SK-N-SH treated with all-trans-retinoic acid at 6 μM for 48 hours (cell line): ENCODE measurements around the gene COX6A2.

ENCODE experiments used
- ATAC-seq: fragments of 200-7000 bp; cut with Tn5 transposase; 3 replicates; pipeline ENCODE4 v1.9.1; 2020; ENCODE audit warnings: mild to moderate bottlenecking, moderate library complexity
- ARNTL ChIP-seq: fragments of 450-650 bp; formaldehyde crosslinking; IDR thresholded peaks from 2 replicates; pipeline ENCODE4 v1.5.0; 2020; ENCODE audit warnings: low read depth, mild to moderate bottlenecking, moderate library complexity, borderline replicate concordance
- BACH2 ChIP-seq: fragments of 250-450 bp; sonication (Bioruptor Pico); IDR thresholded peaks from 2 replicates; pipeline ENCODE4 v1.9.0; 2021; ENCODE audit warnings: mild to moderate bottlenecking, borderline replicate concordance
- CREB5 ChIP-seq: fragments of 250-450 bp; sonication (Bioruptor Pico); IDR thresholded peaks from 2 replicates; pipeline ENCODE4 v1.5.1; 2020; ENCODE audit warnings: low read depth, mild to moderate bottlenecking, moderate library complexity
- CSDC2 ChIP-seq: fragments of 250-450 bp; sonication (Bioruptor Pico); IDR thresholded peaks from 2 replicates; pipeline ENCODE4 v1.5.0; 2020; ENCODE audit warnings: mild to moderate bottlenecking, moderate library complexity
- CSRNP3 ChIP-seq: fragments of 250-450 bp; sonication (Bioruptor Pico); IDR thresholded peaks from 2 replicates; pipeline ENCODE4 v1.5.1; 2021; ENCODE audit warnings: mild to moderate bottlenecking, moderate library complexity
- ESRRG ChIP-seq: fragments of 250-450 bp; sonication (Bioruptor Pico); IDR thresholded peaks from 2 replicates; pipeline ENCODE4 v1.6.1; 2021; ENCODE audit warnings: mild to moderate bottlenecking
- GLIS3 ChIP-seq: fragments of 250-450 bp; sonication (Bioruptor Pico); IDR thresholded peaks from 2 replicates; pipeline ENCODE4 v1.5.0; 2020; ENCODE audit warnings: mild to moderate bottlenecking, moderate library complexity
- ISL1 ChIP-seq: fragments of 250-450 bp; sonication (Bioruptor Pico); IDR thresholded peaks from 2 replicates; pipeline ENCODE4 v2.1.2; 2022; ENCODE audit warnings: mild to moderate bottlenecking, moderate library complexity
- OSR1 ChIP-seq: fragments of 250-450 bp; sonication (Bioruptor Pico); IDR thresholded peaks from 2 replicates; pipeline ENCODE4 v1.8.0; 2022; ENCODE audit warnings: moderate library complexity, mild to moderate bottlenecking, inconsistent platforms
- PATZ1 ChIP-seq: fragments of 250-450 bp; sonication (Bioruptor Pico); IDR thresholded peaks from 2 replicates; pipeline ENCODE4 v1.8.0; 2020; ENCODE audit warnings: mild to moderate bottlenecking, moderate library complexity, borderline replicate concordance
- POU6F1 ChIP-seq: fragments of 250-450 bp; sonication (Bioruptor Pico); IDR thresholded peaks from 2 replicates; pipeline ENCODE4 v1.8.0; 2021; ENCODE audit warnings: low read depth, mild to moderate bottlenecking, moderate library complexity, borderline replicate concordance
- PPARA ChIP-seq: fragments of 250-450 bp; sonication (Bioruptor Pico); IDR thresholded peaks from 2 replicates; pipeline ENCODE4 v1.5.0; 2020; ENCODE audit warnings: mild to moderate bottlenecking, borderline replicate concordance
- RARB ChIP-seq: fragments of 250-450 bp; sonication (Bioruptor Pico); IDR thresholded peaks from 2 replicates; pipeline ENCODE4 v1.8.0; 2021; ENCODE audit warnings: mild to moderate bottlenecking, moderate library complexity
- SNAI2 ChIP-seq: fragments of 250-450 bp; sonication (Bioruptor Pico); IDR thresholded peaks from 2 replicates; pipeline ENCODE4 v1.5.0; 2020; ENCODE audit warnings: mild to moderate bottlenecking, moderate library complexity
- TCF4 ChIP-seq: fragments of 250-450 bp; sonication (Bioruptor Pico); IDR thresholded peaks from 2 replicates; pipeline ENCODE4 v1.8.0; 2021; ENCODE audit warnings: mild to moderate bottlenecking, moderate library complexity, borderline replicate concordance
- ZC3H10 ChIP-seq: fragments of 250-450 bp; sonication (Bioruptor Pico); IDR thresholded peaks from 2 replicates; pipeline ENCODE4 v1.5.1; 2021; ENCODE audit warnings: mild to moderate bottlenecking, moderate library complexity
- ZFP3 ChIP-seq: fragments of 250-450 bp; sonication (Bioruptor Pico); IDR thresholded peaks from 2 replicates; pipeline ENCODE4 v1.5.0; 2020; ENCODE audit warnings: mild to moderate bottlenecking, moderate library complexity
- ZFP30 ChIP-seq: fragments of 450-650 bp; formaldehyde crosslinking; IDR thresholded peaks from 2 replicates; pipeline ENCODE4 v1.5.0; 2022; ENCODE audit warnings: mild to moderate bottlenecking, moderate library complexity
- ZNF565 ChIP-seq: fragments of 450-650 bp; formaldehyde crosslinking; conservative IDR thresholded peaks from 2 replicates; pipeline ENCODE4 v1.5.0; 2020; ENCODE audit warnings: low read depth, mild to moderate bottlenecking, moderate library complexity
- ZNF70 ChIP-seq: fragments of 450-650 bp; formaldehyde crosslinking; IDR thresholded peaks from 2 replicates; pipeline ENCODE4 v1.5.0; 2020; ENCODE audit warnings: mild to moderate bottlenecking, moderate library complexity
- ZNF8 ChIP-seq: fragments of 450-650 bp; formaldehyde crosslinking; IDR thresholded peaks from 2 replicates; pipeline ENCODE4 v1.5.0; 2020; ENCODE audit warnings: mild to moderate bottlenecking, moderate library complexity
- TF ChIP-seq, protein P1 (sequence below): fragments of 250-450 bp; sonication (Bioruptor Pico); IDR thresholded peaks from 2 replicates; pipeline ENCODE4 v1.5.0; 2020; ENCODE audit warnings: mild to moderate bottlenecking, moderate library complexity

The COX6A2 gene

DNA sequence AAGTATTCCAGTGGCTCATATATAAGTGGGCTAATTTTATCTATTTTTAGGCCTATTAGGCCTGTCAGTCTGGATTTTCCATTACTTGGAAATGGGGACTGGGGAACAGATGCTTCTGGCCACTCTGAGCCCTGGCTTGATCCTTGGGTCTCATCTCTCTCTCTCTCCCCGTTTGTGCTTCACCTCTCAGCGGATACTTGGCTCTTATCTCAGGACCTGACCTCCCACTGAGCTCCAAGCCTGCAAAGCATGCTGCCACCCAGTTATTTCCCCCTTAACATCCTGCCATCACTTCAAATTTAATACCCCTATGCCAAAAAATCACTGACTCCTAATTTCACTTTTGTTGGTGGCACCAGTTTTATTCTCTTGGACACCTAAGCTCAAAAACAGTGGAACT, 10.3 kb upstream of the COX6A2 start:
- no peak for TF ChIP-seq CREB5 (CRISPR knock-in tag)
- no peak for TF ChIP-seq ESRRG
- TF ChIP-seq ZNF8 (CRISPR knock-in tag) = no peak
- TF ChIP-seq ZFP3 (CRISPR knock-in tag) = no peak
- no peak for TF ChIP-seq GLIS3 (CRISPR knock-in tag)
- TF ChIP-seq ARNTL = no peak
- TF ChIP-seq CSDC2 = no peak
- TF ChIP-seq TCF4 (CRISPR knock-in tag) = no peak
- no peak for TF ChIP-seq PPARA
- no peak for ATAC-seq

DNA sequence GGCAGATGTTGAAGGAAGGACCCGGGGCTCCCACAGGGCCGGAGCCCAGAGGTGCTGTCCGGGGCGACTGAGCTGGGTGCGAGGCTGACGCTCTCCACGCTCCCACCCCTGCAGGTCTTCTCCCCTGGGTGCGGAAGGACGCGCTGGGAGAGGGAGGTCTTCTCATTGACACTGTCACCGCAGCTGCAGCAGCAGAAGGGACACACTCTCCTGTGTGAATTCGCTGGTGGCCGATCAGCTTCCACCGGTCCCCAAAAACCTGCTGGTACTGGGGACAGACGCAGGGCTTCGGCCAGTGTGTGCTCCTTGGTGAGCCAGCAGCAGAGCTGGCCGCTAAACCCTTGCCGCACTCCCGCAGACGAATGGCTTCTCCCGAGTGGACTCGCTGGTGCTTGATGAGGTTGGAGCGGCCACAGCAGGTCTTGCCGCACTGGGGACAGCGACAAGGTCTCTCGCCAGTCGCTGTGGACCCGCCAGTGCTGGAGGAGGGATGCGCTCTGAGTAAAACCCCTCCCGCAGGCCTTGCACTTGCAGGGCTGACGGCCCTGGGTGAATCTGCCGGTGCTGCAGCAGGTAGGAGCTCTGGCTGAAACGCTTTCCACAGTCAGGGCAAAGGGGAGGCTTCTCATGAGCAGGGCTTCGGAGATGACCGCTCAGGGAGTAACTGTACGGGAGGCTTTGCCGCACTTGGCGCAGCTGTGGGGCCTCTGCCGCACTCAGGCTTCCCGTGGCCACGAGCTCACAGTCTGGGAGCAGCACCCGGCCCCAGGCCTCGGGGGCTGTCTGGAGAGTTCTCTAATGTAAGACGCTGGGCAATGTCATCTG, 8.3 kb upstream of the COX6A2 start:
- ATAC-seq = no peak
- TF ChIP-seq ZFP30 (CRISPR knock-in tag) (no peak), ZFP3 (CRISPR knock-in tag) (no peak), CSDC2 (no peak), ZNF565 (no peak), ISL1 (CRISPR knock-in tag) (no peak), ZNF8 (CRISPR knock-in tag) (no peak), CSRNP3 (no peak), GLIS3 (CRISPR knock-in tag) (no peak), OSR1 (no peak), TCF4 (CRISPR knock-in tag) (no peak), BACH2 (CRISPR knock-in tag) (no peak), PATZ1 (CRISPR knock-in tag) (no peak), ESRRG (no peak)

DNA sequence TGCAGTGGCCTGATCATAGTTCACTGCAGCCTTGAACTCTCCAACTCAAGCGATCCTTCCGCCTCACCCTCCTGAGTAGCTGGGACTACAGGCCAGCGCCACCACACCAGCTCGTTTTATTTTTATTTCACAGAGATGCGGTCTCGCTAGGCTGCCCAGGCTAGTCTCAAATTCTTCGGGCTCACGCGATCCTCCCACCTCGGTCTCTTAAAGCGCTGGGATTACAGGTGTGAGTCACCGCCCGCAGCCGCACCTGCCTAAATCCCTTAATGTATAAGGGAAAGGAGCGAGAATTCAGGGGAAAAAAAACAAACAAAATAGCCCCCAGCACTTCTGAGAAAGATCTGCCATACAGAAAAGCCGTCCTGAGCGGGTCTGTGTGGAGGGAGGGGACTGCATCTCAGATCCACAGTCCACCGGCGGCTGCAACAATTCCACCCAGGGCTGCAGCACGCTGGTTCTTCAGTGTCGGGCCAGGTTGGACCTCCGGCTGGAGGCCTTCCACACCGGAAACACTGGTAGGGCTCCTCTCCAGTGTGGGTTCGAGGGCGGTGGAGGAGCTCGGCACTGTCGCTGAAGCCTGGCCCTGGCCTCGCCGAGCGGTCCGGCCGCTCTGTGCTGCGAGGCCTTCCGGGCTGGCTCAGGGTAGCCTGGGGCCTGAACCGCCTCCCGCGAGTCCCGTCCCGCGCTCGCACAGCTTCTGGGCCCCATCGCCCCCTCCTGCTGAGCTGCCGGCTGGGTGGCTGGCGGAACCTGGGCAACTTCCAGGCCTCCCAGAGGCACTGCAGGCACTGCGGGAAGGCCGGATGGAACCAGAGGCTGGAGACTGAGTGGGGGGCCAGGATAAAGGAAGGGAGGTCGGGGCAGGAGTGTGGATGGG, 7.4 kb upstream of the COX6A2 start:
- no peak for ATAC-seq
- no peak for TF ChIP-seq ISL1 (CRISPR knock-in tag)
- TF ChIP-seq POU6F1 = no peak
- TF ChIP-seq ARNTL = no peak
- no peak for TF ChIP-seq SNAI2
- TF ChIP-seq OSR1 = no peak
- TF ChIP-seq CSRNP3 = no peak
- no peak for TF ChIP-seq ZFP30 (CRISPR knock-in tag)
- no peak for TF ChIP-seq ZNF70 (CRISPR knock-in tag)
- no peak for TF ChIP-seq RARB
- TF ChIP-seq, protein P1, sequence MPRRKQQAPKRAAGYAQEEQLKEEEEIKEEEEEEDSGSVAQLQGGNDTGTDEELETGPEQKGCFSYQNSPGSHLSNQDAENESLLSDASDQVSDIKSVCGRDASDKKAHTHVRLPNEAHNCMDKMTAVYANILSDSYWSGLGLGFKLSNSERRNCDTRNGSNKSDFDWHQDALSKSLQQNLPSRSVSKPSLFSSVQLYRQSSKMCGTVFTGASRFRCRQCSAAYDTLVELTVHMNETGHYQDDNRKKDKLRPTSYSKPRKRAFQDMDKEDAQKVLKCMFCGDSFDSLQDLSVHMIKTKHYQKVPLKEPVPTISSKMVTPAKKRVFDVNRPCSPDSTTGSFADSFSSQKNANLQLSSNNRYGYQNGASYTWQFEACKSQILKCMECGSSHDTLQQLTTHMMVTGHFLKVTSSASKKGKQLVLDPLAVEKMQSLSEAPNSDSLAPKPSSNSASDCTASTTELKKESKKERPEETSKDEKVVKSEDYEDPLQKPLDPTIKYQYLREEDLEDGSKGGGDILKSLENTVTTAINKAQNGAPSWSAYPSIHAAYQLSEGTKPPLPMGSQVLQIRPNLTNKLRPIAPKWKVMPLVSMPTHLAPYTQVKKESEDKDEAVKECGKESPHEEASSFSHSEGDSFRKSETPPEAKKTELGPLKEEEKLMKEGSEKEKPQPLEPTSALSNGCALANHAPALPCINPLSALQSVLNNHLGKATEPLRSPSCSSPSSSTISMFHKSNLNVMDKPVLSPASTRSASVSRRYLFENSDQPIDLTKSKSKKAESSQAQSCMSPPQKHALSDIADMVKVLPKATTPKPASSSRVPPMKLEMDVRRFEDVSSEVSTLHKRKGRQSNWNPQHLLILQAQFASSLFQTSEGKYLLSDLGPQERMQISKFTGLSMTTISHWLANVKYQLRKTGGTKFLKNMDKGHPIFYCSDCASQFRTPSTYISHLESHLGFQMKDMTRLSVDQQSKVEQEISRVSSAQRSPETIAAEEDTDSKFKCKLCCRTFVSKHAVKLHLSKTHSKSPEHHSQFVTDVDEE = no peak
- no peak for TF ChIP-seq ZC3H10 (CRISPR knock-in tag)
- TF ChIP-seq PPARA = no peak
- TF ChIP-seq ZNF565 = no peak
- TF ChIP-seq GLIS3 (CRISPR knock-in tag) = no peak
